ENCODE results near the gene SOST.

Gene SOST

GRCh38 chr17:43740541-43740940 is 18.1 kb downstream of the SOST start:
- DNase-seq, result no peak

GRCh38 chr17:43737722-43738121 is 20.9 kb downstream of the SOST start:
- DNase-seq, result no peak

GRCh38 chr17:43736389-43736788 is 22.2 kb downstream of the SOST start:
- DNase-seq, result no peak

GRCh38 chr17:43734376-43734775 is 24.2 kb downstream of the SOST start:
- no peak for DNase-seq

- no peak for DNase-seq
These were observed 24.6 kb downstream of the SOST start for GRCh38 chr17:43733956-43734355.

- no peak for DNase-seq
These were observed 25.6 kb downstream of the SOST start for GRCh38 chr17:43732958-43733357.

GRCh38 chr17:43728081-43728480 is 30.5 kb downstream of the SOST start:
- no peak for DNase-seq

GRCh38 chr17:43723697-43724359 is 34.8 kb downstream of the SOST start:
- DNase-seq, result no peak

GRCh38 chr17:43722870-43723665 is 35.5 kb downstream of the SOST start:
- DNase-seq, result no peak

GRCh38 chr17:43722269-43722619 is 36.3 kb downstream of the SOST start:
- no peak for DNase-seq

- no peak for DNase-seq
These were observed 36.9 kb downstream of the SOST start for GRCh38 chr17:43721537-43722268.

GRCh38 chr17:43720311-43721060 is 38.1 kb downstream of the SOST start:
- DNase-seq, result no peak

- DNase-seq, result no peak
These were observed 39.0 kb downstream of the SOST start for GRCh38 chr17:43719578-43719977.

- DNase-seq, result no peak
These were observed 40.0 kb downstream of the SOST start for GRCh38 chr17:43718544-43718943.

GRCh38 chr17:43717913-43718312 is 40.7 kb downstream of the SOST start:
- no peak for DNase-seq

- no peak for DNase-seq
These were observed 44.0 kb downstream of the SOST start for GRCh38 chr17:43714465-43715149.

- no peak for DNase-seq
These were observed 45.0 kb downstream of the SOST start for GRCh38 chr17:43713494-43714162.

- no peak for DNase-seq
These were observed 46.2 kb downstream of the SOST start for GRCh38 chr17:43712397-43712796.

GRCh38 chr17:43710101-43710500 is 48.5 kb downstream of the SOST start:
- DNase-seq, result no peak

GRCh38 chr17:43709210-43709609 is 49.4 kb downstream of the SOST start:
- no peak for DNase-seq

GRCh38 chr17:43707184-43707583 is 51.4 kb downstream of the SOST start:
- no peak for DNase-seq

- no peak for DNase-seq
These were observed 52.4 kb downstream of the SOST start for GRCh38 chr17:43706235-43706634.

All from NCI-H1048 (cell line).